HG03060 (cell line): ENCODE results near the gene CCDC148.
A peak's percentile ranks its signal among the peaks of the same experiment; 100 is the strongest.
"Not testable (repeated sequence)": the region's sequence is repeated elsewhere in the genome, so short reads cannot be mapped to it uniquely, and the experiment has no call there.

Experiments used
- ATAC-seq: cut with Tn5 transposase; IDR thresholded peaks from one replicate; pipeline ENCODE4 v1.9.1; 2021; ENCODE audit warnings: low read depth, moderate number of reproducible peaks; ENCODE audit not compliant: unreplicated experiment

Gene CCDC148

GRCh38 chr2:158232476-158232875, 224.1 kb downstream of the CCDC148 start:
- ATAC-seq, result no peak

GRCh38 chr2:158228943-158229508, 227.5 kb downstream of the CCDC148 start:
- no peak for ATAC-seq

GRCh38 chr2:158223066-158223465, 233.5 kb downstream of the CCDC148 start:
- not testable (repeated sequence) for ATAC-seq

GRCh38 chr2:158221063-158222020, 235.2 kb downstream of the CCDC148 start:
- no peak for ATAC-seq

- no peak for ATAC-seq
Observed at GRCh38 chr2:158217593-158217992, 239.0 kb downstream of the CCDC148 start.

- ATAC-seq, result peak; percentile 95
Observed at GRCh38 chr2:158214431-158214830, 242.1 kb downstream of the CCDC148 start.

GRCh38 chr2:158213773-158214172, 242.8 kb downstream of the CCDC148 start:
- no peak for ATAC-seq

GRCh38 chr2:158212301-158212700, 244.3 kb downstream of the CCDC148 start:
- no peak for ATAC-seq

GRCh38 chr2:158211502-158211901, 245.1 kb downstream of the CCDC148 start:
- ATAC-seq, result no peak

- no peak for ATAC-seq
Observed at GRCh38 chr2:158207354-158207753, 249.2 kb downstream of the CCDC148 start.

- no peak for ATAC-seq
Observed at GRCh38 chr2:158205215-158205614, 251.3 kb downstream of the CCDC148 start.

- no peak for ATAC-seq
Observed at GRCh38 chr2:158204741-158205165, 251.8 kb downstream of the CCDC148 start.

GRCh38 chr2:158202161-158202815, 254.3 kb downstream of the CCDC148 start:
- ATAC-seq, result no peak

- ATAC-seq, result no peak
Observed at GRCh38 chr2:158199928-158200650, 256.5 kb downstream of the CCDC148 start.

GRCh38 chr2:158197940-158198339, 258.6 kb downstream of the CCDC148 start:
- ATAC-seq, result no peak

- ATAC-seq, result no peak
Observed at GRCh38 chr2:158194229-158194628, 262.3 kb downstream of the CCDC148 start.

- ATAC-seq, result no peak
Observed at GRCh38 chr2:158192515-158193443, 263.8 kb downstream of the CCDC148 start.

GRCh38 chr2:158191076-158191895, 265.3 kb downstream of the CCDC148 start:
- ATAC-seq, result peak; percentile 69

GRCh38 chr2:158189526-158189925, 267.0 kb downstream of the CCDC148 start:
- peak; percentile 33 for ATAC-seq
